HCT116 (cell line): ENCODE measurements around the gene FBXO42. TPM values are rescaled to one million over a fixed set of nuclear protein-coding genes. Genes with fewer than 3 reads are reported as not detected.
A peak's percentile ranks its signal among the peaks of the same experiment; 100 is the strongest.

ENCODE experiments used
- ATAC-seq: fragments of 200-7000 bp; cut with Tn5 transposase; 2 replicates; pipeline ENCODE4 v1.9.1; 2020; ENCODE audit warnings: mild to moderate bottlenecking, moderate library complexity
- Bru-seq: library from RNA; stranded (reverse); fragments of 400-500 nt; gene quantifications from one replicate; lab custom pipeline; 2021; lab: Mats Ljungman, UMichigan
- BruChase-seq, 2 experiments: library from RNA; stranded (reverse); fragments of 400-500 nt; gene quantifications; one replicate each; lab custom pipeline; 2021; lab: Mats Ljungman, UMichigan
- BruUV-seq: library from RNA; stranded (reverse); fragments of 400-500 nt; replicated peaks from 2 replicates; lab custom pipeline; 2021; lab: Mats Ljungman, UMichigan
- CTCF ChIA-PET: fragments of 300-600 bp; sonication (Branson Sonifier 250); formaldehyde crosslinking; loops from one replicate; lab custom pipeline; 2021; ENCODE audit warnings: antibody characterized with exemption; lab: Charles Lee
- POLR2A ChIA-PET: fragments of 300-600, 350-600 bp; sonication (Branson Sonifier 250); formaldehyde crosslinking; loops from one replicate; lab custom pipeline; 2021; ENCODE audit warnings: antibody characterized with exemption; lab: Charles Lee
- RAD21 ChIA-PET, 2 experiments: fragments of 300-600 bp; sonication (Branson Sonifier 250); formaldehyde crosslinking; loops; one replicate each; lab custom pipeline; 2023; ENCODE audit warnings: low total read pairs in 2 of 2; ENCODE audit not compliant: uncharacterized antibody in 2 of 2, unreplicated experiment in 2 of 2, low non-redundant PET in 1 of 2; lab: Charles Lee
- DNase-seq: peaks from one replicate; pipeline ENCODE4 v3.0.0-alpha.2; 2010; ENCODE audit warnings: low read depth, low spot score
- H2AFZ ChIP-seq: fragments of 200-600 bp; shearing (Covaris generic), sonication (generic); 2 replicates; pipeline ENCODE4 v1.6.1; 2017; ENCODE audit warnings: low read depth, mixed run types, mixed read lengths, antibody characterized with exemption, low read length; ENCODE audit not compliant: poor library complexity, severe bottlenecking
- H3K27ac ChIP-seq: 2 replicates; pipeline ENCODE4 v1.5.1; 2012; ENCODE audit warnings: low read depth, low read length
- H3K27me3 ChIP-seq: fragments of 200-600 bp; sonication (generic); 2 replicates; pipeline ENCODE4 v1.6.1; 2016; ENCODE audit warnings: mixed run types, low read length, mixed read lengths; ENCODE audit not compliant: insufficient read depth
- H3K36me3 ChIP-seq, 2 experiments: fragments of 200-500 bp in 1 of 2; fragments of 200-600 bp in 1 of 2; sonication (Bioruptor generic) in 1 of 2; sonication (generic) in 1 of 2; 2 replicates each; pipeline versions ENCODE4 v1.5.1 to v1.6.1; 2014 to 2016; ENCODE audit warnings: low read length in 2 of 2, inconsistent platforms in 1 of 2, mixed read lengths in 1 of 2, mixed run types in 1 of 2; ENCODE audit not compliant: insufficient read depth in 2 of 2, control insufficient read depth in 1 of 2
- H3K4me1 ChIP-seq, 2 experiments: fragments of 200-600 bp in 1 of 2; sonication (generic) in 1 of 2; 2 replicates each; pipeline versions ENCODE4 v1.5.1 to v1.6.1; 2012 to 2017; ENCODE audit warnings: low read length in 2 of 2, inconsistent platforms in 1 of 2, mild to moderate bottlenecking in 1 of 2, mixed read lengths in 1 of 2, mixed run types in 1 of 2, moderate library complexity in 1 of 2; ENCODE audit not compliant: insufficient read depth in 2 of 2, control insufficient read depth in 1 of 2
- H3K4me2 ChIP-seq: fragments of 200-600 bp; sonication (generic); 2 replicates; pipeline ENCODE4 v1.6.1; 2017; ENCODE audit warnings: mixed run types, low read length, mixed read lengths
- H3K4me3 ChIP-seq, 2 experiments: fragments of 200-600 bp in 1 of 2; sonication (generic) in 1 of 2; replicated peaks in 1 of 2; 2 replicates each; pipeline ENCODE4 v1.5.1; 2011 to 2016; ENCODE audit warnings: low read length in 2 of 2, control low read depth in 1 of 2, low read depth in 1 of 2, mild to moderate bottlenecking in 1 of 2, mixed read lengths in 1 of 2, mixed run types in 1 of 2
- H3K79me2 ChIP-seq: fragments of 200-600 bp; sonication (generic); 2 replicates; pipeline ENCODE4 v1.6.1; 2017; ENCODE audit warnings: mild to moderate bottlenecking, mixed run types, low read length, moderate library complexity, mixed read lengths; ENCODE audit not compliant: insufficient read depth
- H3K9ac ChIP-seq: fragments of 200-600 bp; sonication (generic); 2 replicates; pipeline ENCODE4 v1.6.1; 2016; ENCODE audit warnings: low read length, mixed read lengths
- H3K9me2 ChIP-seq: fragments of 200-600 bp; sonication (generic), shearing (Covaris generic); 2 replicates; pipeline ENCODE4 v1.6.1; 2017; ENCODE audit warnings: mixed run types, mild to moderate bottlenecking, moderate library complexity; ENCODE audit not compliant: insufficient read depth
- H3K9me3 ChIP-seq, 2 experiments: fragments of 200-500 bp in 1 of 2; fragments of 200-600 bp in 1 of 2; sonication (Bioruptor generic) in 1 of 2; sonication (generic) in 1 of 2; 2 replicates each; pipeline ENCODE4 v1.6.1; 2014 to 2017; ENCODE audit warnings: low read length in 2 of 2, mixed read lengths in 2 of 2, inconsistent platforms in 1 of 2, low read depth in 1 of 2, mild to moderate bottlenecking in 1 of 2, mixed run types in 1 of 2, moderate library complexity in 1 of 2; ENCODE audit not compliant: control insufficient read depth in 1 of 2, insufficient read depth in 1 of 2
- H4K20me1 ChIP-seq: fragments of 200-600 bp; sonication (generic), shearing (Covaris generic); 2 replicates; pipeline ENCODE4 v1.6.1; 2017; ENCODE audit warnings: mixed run types, mild to moderate bottlenecking, moderate library complexity; ENCODE audit not compliant: insufficient read depth
- CTCF ChIP-seq, 3 experiments: fragments of 200-600 bp in 1 of 3; sonication (generic) in 1 of 3; IDR thresholded peaks in 2 of 3; conservative IDR thresholded peaks in 1 of 3; 2 replicates each; pipeline ENCODE4 v1.5.1; 2012 to 2017; ENCODE audit warnings: low read depth in 2 of 3, low read length in 2 of 3, antibody characterized with exemption in 1 of 3, borderline replicate concordance in 1 of 3, control low read depth in 1 of 3, mild to moderate bottlenecking in 1 of 3, mixed read lengths in 1 of 3, mixed run types in 1 of 3, moderate library complexity in 1 of 3; ENCODE audit not compliant: insufficient read depth in 1 of 3
- POLR2A ChIP-seq: IDR thresholded peaks from 2 replicates; pipeline ENCODE4 v1.7.0; 2011; ENCODE audit warnings: borderline replicate concordance; ENCODE audit not compliant: insufficient read depth, insufficient read length; ENCODE audit errors: extremely low read depth
- POLR2AphosphoS5 ChIP-seq: IDR thresholded peaks from 2 replicates; pipeline ENCODE4 v1.6.1; 2011; ENCODE audit warnings: mild to moderate bottlenecking, low read depth, low read length, moderate library complexity
- REST ChIP-seq: IDR thresholded peaks from 2 replicates; pipeline ENCODE4 v1.6.1; 2012; ENCODE audit warnings: low read depth
- SIN3A ChIP-seq: IDR thresholded peaks from 2 replicates; pipeline ENCODE4 v1.6.1; 2012; ENCODE audit warnings: low read depth
- TCF7L2 ChIP-seq: IDR thresholded peaks from 2 replicates; pipeline ENCODE4 v1.7.0; 2011; ENCODE audit warnings: borderline replicate concordance, inconsistent platforms; ENCODE audit not compliant: insufficient read depth, insufficient read length; ENCODE audit errors: extremely low read depth
- YY1 ChIP-seq: IDR thresholded peaks from 2 replicates; pipeline ENCODE4 v1.6.1; 2011; ENCODE audit warnings: low read length, low read depth, moderate library complexity, mild to moderate bottlenecking; ENCODE audit not compliant: insufficient replicate concordance; ENCODE audit errors: extremely low read depth
- ZFX ChIP-seq: fragments of 450-650 bp; IDR thresholded peaks from 2 replicates; pipeline ENCODE4 v1.6.1; 2017
- intact Hi-C: fragments of 100-400 bp; cut with micrococcal nuclease; formaldehyde crosslinking; loops from 2 replicates; pipeline ENCODE4 v1.10.0; 2022
- long read RNA-seq: library from polyadenylated mRNA; unstranded; transcript quantifications from one replicate; pipeline ENCODE4 v2.0.0, GENCODE V29; 2021; ENCODE audit not compliant: unreplicated experiment
- polyA plus RNA-seq: library from polyadenylated mRNA; unstranded; fragments of >200 nt; gene quantifications from 2 replicates; pipeline ENCODE4 v1.2.1, GENCODE V29; 2012; ENCODE audit warnings: missing spikeins
- total RNA-seq: library from RNA; stranded (reverse); gene quantifications from one replicate; pipeline ENCODE4 v1.2.1, GENCODE V29; 2021; ENCODE audit not compliant: unreplicated experiment

Gene FBXO42
- total RNA-seq (20.6 TPM), Bru-seq, nascent RNA (percentile 82 among the genes with signal in this experiment), BruChase-seq, experiment 1, labeled RNA remaining after a 6-hour chase (percentile 80 among the genes with signal in this experiment), BruChase-seq, experiment 2, labeled RNA remaining after a 2-hour chase (percentile 80 among the genes with signal in this experiment)
- polyA plus RNA-seq = 16.0 and 19.7 TPM in 2 replicates
- long read RNA-seq, full-length matches to known transcripts = 17 of 47 reads
- long read RNA-seq, partial matches to known transcripts = 6 of 47 reads
- long read RNA-seq, other reads (novel, unspliced or antisense) = 24 of 47 reads

GRCh38 chr1:16351994-16352841, at the start of gene FBXO42:
Gene FBXO42, minus strand, starts transcription at chr1:16352480. Its CDS starts 37,062 bp downstream, at chr1:16315418.
- peak within 1 kb of the TSS; percentile 87 for H3K9ac ChIP-seq
- peak within 1 kb of the TSS; percentile 72 for H3K27ac ChIP-seq
- peak; percentile 68 for DNase-seq
- peak within 1 kb of the TSS; percentile 73 to 96 for H3K4me3 ChIP-seq
- peaks cover 23 to 39% of the 10 kb centered on the region in 2 experiments for H3K4me1 ChIP-seq
- BruUV-seq = no TSS peak
- H3K27me3 ChIP-seq = no peaks in the 10 kb centered on the region
- no peaks in the 10 kb centered on the region for H3K9me2 ChIP-seq
- H3K36me3 ChIP-seq = no peaks in the 10 kb centered on the region
- ChIA-PET CTCF (interaction anchor here (1.6 to 3.7 kb wide), 2 partner anchors 11 to 269 kb away, joined by 6 to 24 read pairs; no protein-coding TSS in a partner anchor), RAD21 (no interaction called here), POLR2A (interaction anchor here (0.6 to 1.0 kb wide), 3 partner anchors 10 to 144 kb away, joined by 3 to 4 read pairs (median 3); no protein-coding TSS in a partner anchor)
- peak; percentile 92 for ATAC-seq
- peaks cover 4% of the 10 kb centered on the region; the same call in 1 of the 2 replicates for H4K20me1 ChIP-seq
- peaks cover 48% of the 10 kb centered on the region for H3K79me2 ChIP-seq
- intact Hi-C loops = no loop called here
- TF ChIP-seq POLR2AphosphoS5 (peak; percentile 95), ZFX (peak; percentile 94), YY1 (peak; percentile 88), CTCF (IDR thresholded peaks at IDR 0.05 in 2 of 3, conservative IDR thresholded peaks at IDR 0.05 in 1 of 3; ENCODE audit: borderline replicate concordance in 1 of 3, insufficient read depth in 1 of 3, low read depth in 2 of 3, low read length in 2 of 3) (peak in 2 of 3 experiments; percentile 3 to 24; a peak in 1 of 6 replicates), SIN3A (no peak), TCF7L2 (peak; percentile 69), REST (no peak), POLR2A (peak; percentile 93)
- no peaks in the 10 kb centered on the region for H3K9me3 ChIP-seq
- peak within 1 kb of the TSS; percentile 85 for H3K4me2 ChIP-seq
- H2AFZ ChIP-seq = no peak within 1 kb of the TSS
